22Rv1 (cell line): Measurements from ENCODE around the gene LRRC14B.

Experiments used
- CTCF ChIP-seq: fragments of 450-650 bp; IDR thresholded peaks from 2 replicates; pipeline ENCODE4 v1.5.1; 2017; ENCODE audit warnings: mild to moderate bottlenecking
- ZFX ChIP-seq: fragments of 450-650 bp; IDR thresholded peaks from 2 replicates; pipeline ENCODE4 v1.6.1; 2017; ENCODE audit warnings: antibody characterized with exemption, borderline replicate concordance

GRCh38 chr5:219460-219863, 28.2 kb downstream of the LRRC14B start:
- TF ChIP-seq ZFX (no peak), CTCF (no peak)
